Measurements from ENCODE around the gene CLEC6A.
"Not testable (repeated sequence)": the region's sequence is repeated elsewhere in the genome, so short reads cannot be mapped to it uniquely, and the experiment has no call there.

The CLEC6A gene

GRCh38 chr12:8455727-8456360 is at the start of gene CLEC6A:
TSS of gene CLEC6A (plus strand) at chr12:8455962. CDS start at chr12:8456112, 150 bp downstream.
- DNase-seq: no peak

- not testable (repeated sequence) for DNase-seq
Observed at GRCh38 chr12:8419576-8419975, 36.2 kb upstream of the CLEC6A start.

DNA sequence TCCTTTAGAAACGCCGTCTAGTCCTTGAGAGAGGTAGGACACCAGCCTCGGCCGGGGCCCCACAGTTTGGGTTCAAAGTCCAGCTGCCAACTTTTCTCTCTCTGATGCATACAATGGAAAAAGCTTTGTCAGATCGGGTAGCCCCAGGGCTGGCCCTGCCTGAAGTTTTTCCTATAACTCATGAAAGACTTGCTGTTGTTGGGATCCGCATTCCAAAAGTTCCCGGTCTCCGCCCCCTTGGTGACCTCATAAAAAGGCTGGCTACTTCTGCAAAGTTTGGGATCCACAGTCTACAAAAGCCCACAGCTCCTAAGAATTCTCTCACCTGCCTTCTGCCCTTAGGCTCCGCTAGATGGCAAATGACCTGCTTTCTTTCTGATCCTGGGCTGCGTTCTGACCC is 35.3 kb upstream of the CLEC6A start:
- DNase-seq: no peak

GRCh38 chr12:8444536-8445278 is 11.1 kb upstream of the CLEC6A start:
- DNase-seq: not testable (repeated sequence)

DNA sequence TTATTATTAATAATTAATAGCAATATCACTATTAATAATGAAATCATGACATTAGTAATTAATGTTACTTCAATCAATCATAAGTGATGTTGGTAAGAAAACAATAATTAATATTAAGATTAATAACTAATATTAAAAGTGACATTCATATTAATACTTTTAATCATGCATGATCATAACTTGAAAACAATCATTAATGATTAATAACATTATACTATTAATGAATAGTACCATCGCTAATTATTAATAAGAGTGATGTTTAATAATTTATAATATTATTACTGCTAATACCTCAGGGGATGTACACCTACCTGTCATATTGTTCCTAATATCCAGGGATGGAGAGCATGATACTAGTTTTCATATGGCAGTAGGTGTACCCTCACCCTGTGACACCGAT is 10.0 kb upstream of the CLEC6A start:
- no peak for DNase-seq

DNA sequence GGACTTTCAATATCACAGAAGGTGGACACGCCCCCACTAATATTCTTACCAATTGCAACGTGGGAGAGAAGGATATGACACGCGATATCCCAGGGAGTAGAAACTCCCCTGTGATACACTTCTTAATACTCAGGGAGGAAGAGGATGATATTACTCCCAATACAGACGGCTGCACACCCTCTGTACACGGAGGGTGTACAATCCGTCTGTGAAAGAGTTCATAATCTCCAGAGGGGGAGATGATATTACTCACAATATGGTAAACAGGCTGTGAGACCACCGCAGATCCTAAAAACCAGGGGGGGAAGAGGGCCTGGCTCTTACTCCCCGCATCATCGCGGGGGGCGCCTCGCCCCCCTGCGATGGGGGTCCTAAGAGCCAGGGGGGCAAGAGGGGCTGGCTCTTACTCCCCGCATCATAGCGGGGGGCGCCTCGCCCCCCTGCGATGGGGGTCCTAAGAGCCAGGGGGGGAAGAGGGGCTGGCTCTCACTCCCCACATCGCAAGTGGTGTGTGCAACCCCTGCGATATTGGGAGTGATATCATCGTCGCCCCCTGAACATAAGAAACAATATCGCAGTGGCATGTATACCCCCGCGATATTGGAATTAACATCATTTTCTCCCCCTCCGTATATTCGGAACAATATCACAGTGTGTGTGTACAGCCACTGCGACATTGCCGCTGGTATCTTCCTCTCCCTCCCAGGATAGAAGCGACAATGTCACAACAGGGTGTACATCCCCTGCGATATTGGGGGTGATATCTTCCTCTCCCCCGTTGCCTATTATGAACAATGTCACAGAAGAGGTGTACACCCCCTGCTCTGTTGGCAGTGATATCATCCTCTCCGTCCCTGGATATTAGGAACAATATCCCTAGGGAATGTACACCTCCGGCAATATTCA is 8.9 kb upstream of the CLEC6A start:
- no peak for DNase-seq

DNA sequence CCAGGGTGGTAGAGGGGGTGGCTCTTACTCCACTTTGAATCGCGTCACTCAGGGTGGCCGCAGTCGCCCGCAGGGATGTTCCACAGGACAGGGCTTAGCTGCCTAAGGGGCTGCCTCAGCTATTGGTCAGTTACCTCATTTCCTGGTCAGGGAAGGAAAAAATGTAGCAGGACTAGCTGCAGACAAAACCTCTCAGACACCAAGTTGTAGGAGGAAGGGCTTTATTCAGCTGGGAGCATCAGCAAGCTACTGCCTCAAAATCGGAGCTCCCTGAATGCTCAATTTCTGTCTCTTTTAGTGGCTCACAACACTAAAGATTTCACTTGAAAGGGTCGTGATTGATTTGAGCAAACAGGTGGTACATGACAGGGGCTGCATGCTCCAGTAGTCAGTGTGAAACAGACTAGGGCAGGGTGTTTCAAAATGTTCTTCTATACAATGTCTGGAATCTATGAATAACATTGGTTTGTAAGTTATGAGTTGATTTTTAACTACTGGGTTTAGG is 6.4 kb upstream of the CLEC6A start:
- no peak for DNase-seq

DNA sequence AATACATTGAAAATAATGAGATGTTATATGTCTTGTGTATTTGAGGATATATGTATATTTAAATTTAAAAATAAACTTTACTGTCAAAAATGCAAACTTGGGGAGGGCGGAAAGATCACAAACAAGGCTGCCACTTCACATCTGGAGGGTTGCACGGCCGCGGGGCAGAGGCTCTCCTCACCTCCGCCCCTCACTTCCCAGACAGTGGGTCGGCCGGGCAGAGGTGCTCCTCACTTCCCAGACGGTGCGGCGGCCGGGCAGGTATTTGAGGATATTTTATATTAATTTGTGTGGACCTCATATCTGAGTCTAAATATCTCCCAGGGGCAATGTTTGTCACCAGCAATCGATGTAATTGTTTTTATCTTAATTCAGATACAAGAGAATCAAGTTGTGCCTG is 3.7 kb upstream of the CLEC6A start:
- DNase-seq: no peak

- no peak for DNase-seq
Observed at GRCh38 chr12:8453021-8453513, 2.7 kb upstream of the CLEC6A start.

- no peak for DNase-seq
Observed at GRCh38 chr12:8453796-8454195, 2.0 kb upstream of the CLEC6A start.

GRCh38 chr12:8455271-8455670 is 491 bp upstream of the CLEC6A start:
- no peak for DNase-seq

- no peak for DNase-seq
Observed at GRCh38 chr12:8461426-8461825, 5.7 kb downstream of the CLEC6A start.

DNA sequence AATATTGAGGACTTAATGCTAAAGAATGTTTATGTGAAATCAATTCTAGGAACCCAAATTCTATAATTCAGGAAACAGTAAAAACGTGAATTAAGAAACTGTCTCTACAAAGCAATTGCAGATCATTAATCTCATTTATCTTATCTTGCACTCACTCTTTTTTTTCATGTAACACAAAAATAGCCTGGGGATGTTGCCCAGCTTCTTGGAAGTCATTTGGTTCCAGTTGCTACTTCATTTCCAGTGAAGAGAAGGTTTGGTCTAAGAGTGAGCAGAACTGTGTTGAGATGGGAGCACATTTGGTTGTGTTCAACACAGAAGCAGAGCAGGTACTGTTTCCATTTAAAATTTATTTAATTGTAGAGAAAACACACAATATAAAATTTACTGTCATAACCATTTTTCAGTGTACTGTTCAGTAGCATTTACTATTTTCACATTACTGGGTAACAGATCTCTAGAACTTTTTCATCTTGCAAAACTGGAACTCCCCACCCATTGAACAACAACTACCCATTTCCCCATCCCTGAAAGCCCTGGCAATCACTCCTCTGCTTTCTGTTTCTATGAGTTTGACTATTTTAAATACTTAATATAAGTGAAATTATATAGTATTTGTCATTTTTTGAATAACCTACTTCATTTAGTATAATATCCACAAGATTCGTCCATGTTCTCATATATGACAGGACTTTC is 9.7 kb downstream of the CLEC6A start:
- DNase-seq: no peak

DNA sequence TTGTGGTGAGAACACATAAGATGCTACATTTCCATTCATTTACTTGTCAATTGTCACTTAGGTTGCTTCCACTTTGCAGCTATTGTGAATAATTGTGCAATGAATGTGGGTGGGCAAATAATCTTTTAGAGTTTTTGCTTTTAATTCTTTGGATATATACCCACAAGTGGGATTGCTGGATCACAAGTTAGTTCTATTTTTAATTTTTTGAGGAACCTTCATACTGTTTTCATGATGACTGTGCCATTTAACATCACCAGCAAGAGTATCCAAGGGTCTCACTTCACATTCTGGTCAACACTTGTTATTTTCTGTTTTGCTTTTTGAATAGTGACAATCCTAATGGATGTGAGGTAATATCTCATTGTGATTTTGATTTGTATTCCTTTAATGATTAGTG is 10.5 kb downstream of the CLEC6A start:
- no peak for DNase-seq

GRCh38 chr12:8471090-8471489 is 15.3 kb downstream of the CLEC6A start:
- no peak for DNase-seq

- no peak for DNase-seq
Observed at GRCh38 chr12:8475508-8476203, 19.9 kb downstream of the CLEC6A start.

DNA sequence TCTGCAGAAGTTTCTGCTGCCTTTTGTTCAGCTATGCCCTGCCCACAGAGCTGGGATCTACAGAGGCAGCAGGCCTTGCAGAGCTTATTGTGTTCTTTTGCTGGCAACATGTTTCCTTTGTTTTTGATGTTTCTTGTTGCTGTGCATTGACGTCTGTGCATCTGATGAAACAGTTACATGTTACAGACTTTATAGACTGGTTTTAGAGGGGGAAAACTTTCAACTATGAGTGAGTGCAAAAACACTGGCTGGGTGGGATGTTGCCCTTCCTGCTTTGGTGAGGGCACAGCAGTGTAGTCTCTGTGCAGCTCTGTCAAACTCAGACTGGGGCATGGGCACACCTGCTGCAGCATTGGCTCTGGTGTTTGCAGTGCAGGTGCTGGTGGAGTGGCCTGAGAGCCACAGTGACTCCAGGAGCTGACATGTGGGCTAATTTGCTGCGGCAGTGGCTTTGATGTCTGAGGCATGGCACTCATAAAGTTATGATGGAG is 26.9 kb downstream of the CLEC6A start:
- no peak for DNase-seq

- DNase-seq: no peak
Observed at GRCh38 chr12:8483079-8483478, 27.3 kb downstream of the CLEC6A start.

- DNase-seq: no peak
Observed at GRCh38 chr12:8491646-8492530, 36.1 kb downstream of the CLEC6A start.

DNA sequence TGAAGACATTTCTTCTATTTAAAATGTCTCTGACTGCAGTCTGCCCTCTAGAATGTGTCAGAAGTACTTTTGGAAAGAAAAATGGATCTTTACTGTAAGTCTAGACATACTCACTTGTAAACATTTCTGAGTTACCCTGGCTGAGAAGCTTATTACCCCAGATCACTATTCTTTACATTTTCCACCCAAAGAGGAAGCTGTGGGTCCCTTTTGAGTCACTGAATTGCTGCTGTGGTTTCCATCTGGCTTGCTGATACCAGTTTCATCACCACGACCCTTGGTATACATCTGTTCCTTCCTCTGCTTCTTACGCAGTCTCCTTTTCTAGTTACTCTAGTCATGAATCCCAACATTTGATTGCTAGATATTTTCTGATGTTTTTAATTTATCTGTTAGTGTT is 37.3 kb downstream of the CLEC6A start:
- DNase-seq: no peak

DNA sequence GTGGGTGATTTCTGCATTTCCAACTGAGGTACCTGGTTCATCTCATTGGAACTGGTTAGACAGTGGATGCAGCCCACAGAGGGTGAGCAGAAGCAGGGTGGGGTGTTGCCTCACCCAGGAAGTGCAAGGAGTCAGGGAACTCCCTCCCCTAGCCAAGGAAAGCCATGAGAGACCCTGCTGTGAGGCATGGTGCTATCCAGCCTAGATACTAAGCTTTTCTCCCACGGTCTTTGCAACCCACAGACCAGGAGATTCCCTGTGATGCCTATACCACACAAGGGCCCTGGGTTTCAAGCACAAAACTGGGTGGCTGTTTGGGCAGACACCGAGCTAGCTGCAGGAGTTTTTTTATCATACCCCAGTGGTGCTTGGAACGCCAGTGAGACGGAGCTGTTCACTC is 39.9 kb downstream of the CLEC6A start:
- not testable (repeated sequence) for DNase-seq

Data from NCI-H187 (cell line).